NCI-H82 (cell line): Measurements from ENCODE around the gene CSGALNACT2.
"Not testable (repeated sequence)": the region's sequence is repeated elsewhere in the genome, so short reads cannot be mapped to it uniquely, and the experiment has no call there.

Experiments used
- DNase-seq: peaks from one replicate; lab custom pipeline; 2025; lab: John Stamatoyannopoulos, UW

CSGALNACT2 gene

GRCh38 chr10:43145311-43145710 lies 7.1 kb downstream of the CSGALNACT2 start:
- DNase-seq: no peak

DNA sequence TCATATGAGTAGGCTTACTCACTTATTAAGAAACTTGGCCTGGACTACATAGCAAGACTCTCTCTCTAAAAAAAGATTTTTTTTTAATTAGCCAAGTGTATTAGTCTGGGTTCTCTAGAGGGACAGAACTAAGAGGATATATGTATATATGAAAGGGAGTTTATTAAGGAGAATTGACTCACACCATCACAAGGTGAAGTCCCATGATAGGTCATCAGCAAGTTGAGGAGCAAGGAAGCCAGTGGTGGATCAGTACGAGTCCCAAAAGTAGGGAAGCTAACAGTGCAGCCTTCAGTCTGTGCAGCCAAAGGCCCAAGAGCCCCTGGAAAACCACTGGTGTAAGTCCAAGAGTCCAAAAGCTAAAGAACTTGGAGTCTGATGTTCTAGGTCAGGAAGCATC lies 7.7 kb downstream of the CSGALNACT2 start:
- not testable (repeated sequence) for DNase-seq

GRCh38 chr10:43151371-43151770 lies 13.1 kb downstream of the CSGALNACT2 start:
- DNase-seq: peak; percentile 3

- no peak for DNase-seq
These were observed 15.7 kb downstream of the CSGALNACT2 start for GRCh38 chr10:43153901-43154300.

DNA sequence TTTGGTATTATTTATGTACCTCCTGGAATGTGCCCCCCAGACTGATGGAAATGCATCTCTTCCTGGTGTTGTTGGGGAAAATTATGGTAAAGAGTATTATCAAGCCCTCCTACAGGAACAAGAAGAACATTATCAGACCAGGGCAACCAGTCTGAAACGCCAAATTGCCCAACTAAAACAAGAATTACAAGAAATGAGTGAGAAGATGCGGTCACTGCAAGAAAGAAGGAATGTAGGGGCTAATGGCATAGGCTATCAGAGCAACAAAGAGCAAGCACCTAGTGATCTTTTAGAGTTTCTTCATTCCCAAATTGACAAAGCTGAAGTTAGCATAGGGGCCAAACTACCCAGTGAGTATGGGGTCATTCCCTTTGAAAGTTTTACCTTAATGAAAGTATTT lies 17.0 kb downstream of the CSGALNACT2 start:
- DNase-seq: no peak

GRCh38 chr10:43155741-43156140 lies 17.5 kb downstream of the CSGALNACT2 start:
- DNase-seq: no peak

GRCh38 chr10:43156590-43157341 lies 18.5 kb downstream of the CSGALNACT2 start:
- no peak for DNase-seq

DNA sequence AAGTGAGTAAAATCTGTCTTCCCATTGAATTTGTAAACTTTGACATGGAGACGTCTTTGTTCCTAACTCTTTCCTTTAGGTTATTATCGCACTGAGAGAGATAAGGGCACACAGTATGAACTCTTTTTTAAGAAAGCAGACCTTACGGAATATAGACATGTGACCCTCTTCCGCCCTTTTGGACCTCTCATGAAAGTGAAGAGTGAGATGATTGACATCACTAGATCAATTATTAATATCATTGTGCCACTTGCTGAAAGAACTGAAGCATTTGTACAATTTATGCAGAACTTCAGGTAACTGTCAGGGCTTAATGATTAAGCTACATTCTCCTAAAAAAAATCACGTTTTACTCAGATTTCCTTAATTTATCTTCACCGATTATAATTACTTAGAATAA lies 20.4 kb downstream of the CSGALNACT2 start:
- DNase-seq: no peak

- no peak for DNase-seq
These were observed 22.0 kb downstream of the CSGALNACT2 start for GRCh38 chr10:43160046-43160920.

DNA sequence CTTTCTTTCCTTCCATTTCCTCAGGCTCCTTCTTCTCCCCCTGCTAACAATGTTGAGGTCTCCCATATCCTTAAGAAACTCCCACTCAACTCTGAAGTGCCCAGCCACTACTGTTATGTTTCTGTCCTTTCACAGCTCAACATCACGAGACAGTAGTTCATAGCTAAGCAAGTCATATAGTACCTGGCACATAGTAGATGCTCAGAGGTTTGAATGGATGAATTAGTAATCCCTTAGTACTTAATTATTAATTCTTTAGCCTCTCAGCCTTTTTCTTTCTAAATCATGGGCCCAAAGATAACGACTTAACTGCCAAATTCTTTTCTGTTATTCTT lies 22.6 kb downstream of the CSGALNACT2 start:
- DNase-seq: no peak

- DNase-seq: no peak
These were observed 24.4 kb downstream of the CSGALNACT2 start for GRCh38 chr10:43162604-43163003.

GRCh38 chr10:43166207-43166879 lies 28.1 kb downstream of the CSGALNACT2 start:
- DNase-seq: no peak

DNA sequence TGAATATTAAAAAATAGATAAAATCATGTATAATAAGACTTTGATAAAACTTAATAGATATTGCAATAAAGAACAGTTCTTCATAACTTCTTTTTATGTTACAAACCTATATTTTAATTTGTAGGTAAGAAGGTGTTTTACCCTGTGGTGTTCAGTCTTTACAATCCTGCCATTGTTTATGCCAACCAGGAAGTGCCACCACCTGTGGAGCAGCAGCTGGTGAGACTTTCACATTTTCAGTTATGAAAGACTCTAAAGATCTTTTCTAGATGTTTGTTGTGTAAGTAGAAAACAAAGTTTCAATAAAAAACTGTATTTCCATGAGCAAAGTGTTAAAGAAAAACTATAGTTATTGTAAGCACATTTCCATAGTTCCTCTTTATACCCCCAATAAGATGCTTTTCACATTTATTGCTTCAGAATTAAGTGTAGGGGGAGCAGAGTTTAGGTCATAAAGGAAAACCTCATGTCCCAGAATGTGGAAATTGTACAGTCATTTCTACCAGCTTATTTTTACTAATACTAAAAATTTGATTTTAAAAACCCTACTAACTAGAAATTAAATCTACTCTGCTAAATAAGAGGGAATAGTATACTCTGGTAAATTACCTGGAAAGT lies 28.7 kb downstream of the CSGALNACT2 start:
- no peak for DNase-seq

DNA sequence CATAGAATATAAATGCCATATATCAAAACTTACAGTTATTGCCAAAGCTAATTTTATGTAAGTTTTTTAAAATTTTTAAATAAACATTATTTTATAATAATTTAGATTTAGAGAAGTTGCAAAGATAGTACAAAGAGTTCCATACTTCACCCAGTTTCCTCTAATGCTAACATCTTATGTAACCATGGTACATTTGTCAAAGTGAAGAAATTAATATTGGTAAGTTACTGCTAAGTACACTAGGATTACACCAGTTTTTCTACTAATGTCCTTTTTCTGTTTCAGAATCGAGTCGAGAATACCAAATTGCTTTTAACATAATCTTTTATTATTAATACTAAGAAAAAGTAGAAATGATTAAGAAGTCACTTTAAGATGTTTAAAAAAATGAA lies 29.2 kb downstream of the CSGALNACT2 start:
- no peak for DNase-seq

DNA sequence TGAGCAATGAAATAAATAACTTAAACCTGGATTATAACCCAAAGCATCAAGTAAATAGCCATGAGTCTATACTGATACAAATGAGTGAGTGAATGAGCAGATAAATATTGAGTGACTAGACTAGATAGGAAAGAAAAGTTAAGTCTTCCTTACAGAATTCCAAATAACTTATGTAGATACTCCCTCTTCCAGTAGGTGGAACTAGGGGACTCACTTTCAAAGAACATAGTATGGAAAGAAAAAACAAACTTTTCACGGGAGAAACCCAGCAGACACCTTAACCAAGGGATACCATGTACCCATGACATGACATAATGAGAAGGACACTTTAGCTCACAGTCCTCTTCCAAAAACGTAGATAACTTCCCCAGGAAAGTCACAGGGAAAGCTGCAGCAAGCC lies 32.2 kb downstream of the CSGALNACT2 start:
- no peak for DNase-seq

GRCh38 chr10:43172645-43173044 lies 34.4 kb downstream of the CSGALNACT2 start:
- DNase-seq: no peak

DNA sequence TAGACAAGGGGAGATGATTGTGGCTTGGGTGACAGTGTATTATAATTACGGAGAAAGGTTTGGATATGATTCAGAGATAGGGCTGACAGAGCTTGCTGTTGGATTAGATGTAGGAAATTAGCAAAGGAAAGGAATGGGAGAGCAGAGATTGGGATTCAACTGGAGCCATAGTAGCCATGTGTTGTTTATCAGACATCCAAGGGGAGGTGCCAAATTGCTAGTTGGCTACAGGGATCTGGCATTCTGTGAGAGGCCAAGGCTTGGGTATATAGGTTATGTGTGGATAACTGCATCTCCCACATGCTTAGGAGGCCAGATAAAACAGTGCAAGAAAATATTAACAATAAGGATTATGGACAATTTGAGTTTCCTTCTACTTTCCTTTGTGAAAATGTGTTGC lies 34.9 kb downstream of the CSGALNACT2 start:
- DNase-seq: no peak

DNA sequence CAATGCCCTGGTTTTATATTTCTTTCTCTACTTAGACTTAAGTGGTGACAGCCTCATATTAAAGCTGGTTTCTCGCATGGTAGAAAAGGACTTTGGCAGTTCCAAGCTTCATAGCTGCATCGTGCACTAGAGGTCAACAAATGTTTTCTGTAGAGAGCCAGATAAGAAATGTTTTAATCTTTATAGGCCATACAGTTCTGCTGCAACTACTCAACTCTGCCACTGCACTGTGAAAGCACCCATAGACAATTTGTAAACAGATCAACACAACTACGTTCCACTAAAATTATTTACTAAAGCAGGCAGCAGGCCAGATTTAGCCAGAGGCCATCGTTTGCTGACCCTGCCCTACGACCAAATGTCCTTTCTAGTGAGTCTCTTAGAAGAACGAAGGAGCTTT lies 36.7 kb downstream of the CSGALNACT2 start:
- DNase-seq: no peak

- DNase-seq: no peak
These were observed 38.0 kb downstream of the CSGALNACT2 start for GRCh38 chr10:43176271-43176670.

DNA sequence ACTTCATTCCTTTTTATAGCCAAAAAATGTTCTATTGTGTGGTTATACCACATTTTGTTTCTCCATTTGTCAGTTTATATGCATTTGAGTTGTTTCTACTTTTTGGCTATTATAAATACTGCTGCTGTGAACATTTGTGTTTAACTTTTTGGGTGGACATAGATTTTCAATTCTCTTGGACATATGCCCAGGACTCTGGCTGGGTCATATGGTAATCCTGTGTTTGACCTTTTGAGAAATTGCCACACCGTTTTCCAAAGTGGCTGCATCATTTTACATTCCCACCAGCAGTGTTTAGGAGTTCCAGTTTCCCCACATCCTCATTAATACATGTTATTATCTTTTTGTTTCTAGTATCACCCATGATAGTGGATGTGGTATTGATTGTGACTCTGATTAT lies 39.4 kb downstream of the CSGALNACT2 start:
- no peak for DNase-seq

DNA sequence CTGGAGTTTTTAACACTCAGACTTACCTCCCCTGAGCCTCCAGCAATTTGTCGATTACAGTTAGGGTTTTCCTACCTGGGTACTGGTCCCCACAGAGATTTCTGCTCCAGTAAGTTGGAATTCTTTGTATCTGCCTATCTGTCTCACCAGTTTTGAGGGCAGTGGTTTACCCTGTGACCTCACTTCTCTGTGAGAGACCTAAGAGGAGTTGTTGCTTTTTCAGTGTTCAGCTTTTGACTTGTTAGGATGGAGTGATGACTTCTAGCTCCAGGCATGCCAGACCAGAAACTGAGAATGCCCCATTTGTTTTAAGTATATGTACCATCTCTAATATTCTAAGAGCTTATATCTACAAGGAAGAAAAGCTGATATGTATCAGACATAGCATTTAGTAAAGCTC lies 42.9 kb downstream of the CSGALNACT2 start:
- DNase-seq: no peak

- DNase-seq: not testable (repeated sequence)
These were observed 45.5 kb downstream of the CSGALNACT2 start for GRCh38 chr10:43183764-43184163.
